Erythroblast (primary cell): Measurements from ENCODE around the gene FMN1.

ENCODE experiments used
- GATA1 ChIP-seq: IDR thresholded peaks from 2 replicates; pipeline ENCODE4 v1.6.1; 2011; ENCODE audit warnings: low read depth, mild to moderate bottlenecking, control low read depth, low read length, moderate library complexity
- POLR2A ChIP-seq: IDR thresholded peaks from 2 replicates; pipeline ENCODE4 v1.6.1; 2011; ENCODE audit warnings: mild to moderate bottlenecking, low read length

GRCh38 chr15:32718227-32718820 lies 476.2 kb downstream of the FMN1 start:
- TF ChIP-seq POLR2A (no peak), GATA1 (no peak)
